SK-N-SH (cell line): Measurements from ENCODE around the gene WNT8B. TPM values are rescaled to one million over a fixed set of nuclear protein-coding genes. Genes with fewer than 3 reads are reported as not detected.

Source experiments
- CTCF ChIA-PET: fragments of 300-600, 350-600 bp; formaldehyde crosslinking; extraction: SDS; loops from one replicate; lab custom pipeline; 2021; lab: Yijun Ruan, JAX
- POLR2A ChIA-PET: fragments of 350-600 bp; sonication (Branson Sonifier 250); formaldehyde crosslinking; extraction: SDS; loops from one replicate; lab custom pipeline; 2020; ENCODE audit warnings: antibody characterized with exemption, inconsistent platforms; lab: Yijun Ruan, JAX
- DNase-seq: peaks from one replicate; pipeline ENCODE4 v3.0.0; 2012
- H2AFZ ChIP-seq: fragments of 200-600 bp; sonication (generic); 2 replicates; pipeline ENCODE4 v1.8.1; 2016; ENCODE audit warnings: antibody characterized with exemption, mild to moderate bottlenecking, low read depth
- H3F3A ChIP-seq: fragments of 200-600 bp; sonication (generic); replicated peaks from 2 replicates; pipeline ENCODE3; 2016; ENCODE audit warnings: antibody characterized with exemption, mild to moderate bottlenecking; ENCODE audit not compliant: insufficient read depth
- H3K27ac ChIP-seq, 2 experiments: fragments of 200-500 bp in 1 of 2; fragments of 200-600 bp in 1 of 2; sonication (Bioruptor generic) in 1 of 2; sonication (generic), shearing (Covaris generic) in 1 of 2; 2 replicates each; pipeline versions ENCODE4 v1.5.1 to v1.6.1; 2014 to 2016; ENCODE audit warnings: low read depth in 2 of 2, inconsistent platforms in 1 of 2, low read length in 1 of 2, mild to moderate bottlenecking in 1 of 2, mixed read lengths in 1 of 2
- H3K27me3 ChIP-seq: fragments of 200-600 bp; sonication (generic), shearing (Covaris generic); 2 replicates; pipeline ENCODE4 v1.6.1; 2016; ENCODE audit warnings: mixed run types; ENCODE audit not compliant: insufficient read depth
- H3K36me3 ChIP-seq, 2 experiments: fragments of 200-500 bp in 1 of 2; fragments of 200-600 bp in 1 of 2; sonication (Bioruptor generic) in 1 of 2; sonication (generic) in 1 of 2; replicated peaks in 1 of 2; 2 replicates each; pipeline versions ENCODE3 to v1.5.1; 2014 to 2016; ENCODE audit warnings: low read length in 1 of 2, mild to moderate bottlenecking in 1 of 2; ENCODE audit not compliant: insufficient read depth in 2 of 2, control insufficient read depth in 1 of 2
- H3K4me1 ChIP-seq, 2 experiments: fragments of 200-500 bp in 1 of 2; fragments of 200-600 bp in 1 of 2; sonication (Bioruptor generic) in 1 of 2; sonication (generic), shearing (Covaris generic) in 1 of 2; 2 replicates each; pipeline versions ENCODE4 v1.5.1 to v1.6.1; 2014 to 2016; ENCODE audit warnings: low read depth in 1 of 2, low read length in 1 of 2, mixed run types in 1 of 2; ENCODE audit not compliant: insufficient read depth in 2 of 2, control insufficient read depth in 1 of 2
- H3K4me2 ChIP-seq: fragments of 200-600 bp; sonication (generic), shearing (Covaris generic); 2 replicates; pipeline ENCODE4 v1.6.1; 2017; ENCODE audit warnings: mixed run types
- H3K4me3 ChIP-seq, 2 experiments: fragments of 200-500 bp in 1 of 2; fragments of 200-600 bp in 1 of 2; sonication (Bioruptor generic) in 1 of 2; sonication (generic), shearing (Covaris generic) in 1 of 2; 2 replicates each; pipeline versions ENCODE4 v1.5.1 to v1.8.1; 2014 to 2016; ENCODE audit warnings: low read depth in 2 of 2, inconsistent platforms in 1 of 2, low read length in 1 of 2, mild to moderate bottlenecking in 1 of 2, mixed read lengths in 1 of 2, moderate library complexity in 1 of 2
- H3K79me2 ChIP-seq: fragments of 200-600 bp; sonication (generic); 2 replicates; pipeline ENCODE4 v1.8.1; 2017; ENCODE audit warnings: mild to moderate bottlenecking; ENCODE audit not compliant: insufficient read depth
- H3K9ac ChIP-seq: fragments of 200-600 bp; sonication (generic); 2 replicates; pipeline ENCODE4 v1.6.1; 2017; ENCODE audit warnings: mixed run types
- H3K9me2 ChIP-seq: fragments of 200-600 bp; sonication (generic); 2 replicates; pipeline ENCODE4 v1.6.1; 2017; ENCODE audit warnings: mixed run types
- H3K9me3 ChIP-seq: fragments of 200-600 bp; sonication (generic); 2 replicates; pipeline ENCODE4 v1.6.1; 2017; ENCODE audit warnings: mixed run types, mild to moderate bottlenecking, moderate library complexity
- H4K20me1 ChIP-seq: fragments of 200-600 bp; sonication (generic); 2 replicates; pipeline ENCODE4 v1.6.1; 2017; ENCODE audit warnings: mild to moderate bottlenecking, mixed run types; ENCODE audit not compliant: insufficient read depth
- CHD2 ChIP-seq: fragments of 150-350 bp; IDR thresholded peaks from 2 replicates; pipeline ENCODE4 v1.6.1; 2018; ENCODE audit warnings: low read length; ENCODE audit not compliant: partially characterized antibody
- ELF1 ChIP-seq: IDR thresholded peaks from 2 replicates; pipeline ENCODE4 v1.4.0; 2012
- EZH2phosphoT487 ChIP-seq: fragments of 200-600 bp; sonication (generic); IDR thresholded peaks from 2 replicates; pipeline ENCODE4 v1.6.1; 2017; ENCODE audit warnings: low read depth, mixed run types, mild to moderate bottlenecking, antibody characterized with exemption, moderate library complexity, borderline replicate concordance
- FOSL2 ChIP-seq: IDR thresholded peaks from 2 replicates; pipeline ENCODE4 v1.4.0; 2012; ENCODE audit warnings: low read depth, mild to moderate bottlenecking, moderate library complexity, borderline replicate concordance
- IRF3 ChIP-seq: fragments of 150-350 bp; IDR thresholded peaks from 2 replicates; pipeline ENCODE4 v1.6.1; 2016; ENCODE audit warnings: mild to moderate bottlenecking, low read depth, low read length
- JUND ChIP-seq: IDR thresholded peaks from 2 replicates; pipeline ENCODE4 v1.4.0; 2012
- MXI1 ChIP-seq: IDR thresholded peaks from 2 replicates; pipeline ENCODE4 v1.6.1; 2012; ENCODE audit warnings: mild to moderate bottlenecking, low read depth, low read length, improper control_type of control experiment
- NRF1 ChIP-seq: IDR thresholded peaks from 2 replicates; pipeline ENCODE4 v1.6.1; 2012; ENCODE audit warnings: low read depth, mild to moderate bottlenecking, low read length
- RAD21 ChIP-seq: IDR thresholded peaks from 2 replicates; pipeline ENCODE4 v1.6.1; 2012; ENCODE audit warnings: mild to moderate bottlenecking, low read length
- REST ChIP-seq: IDR thresholded peaks from 2 replicates; pipeline ENCODE4 v1.6.1; 2012; ENCODE audit warnings: mild to moderate bottlenecking, low read depth, low read length, moderate library complexity
- SMC3 ChIP-seq: IDR thresholded peaks from 2 replicates; pipeline ENCODE4 v1.6.1; 2012; ENCODE audit warnings: low read depth, low read length, improper control_type of control experiment
- YY1 ChIP-seq: IDR thresholded peaks from 2 replicates; pipeline ENCODE4 v1.4.0; 2012; ENCODE audit warnings: low read depth, mild to moderate bottlenecking
- whole genome bisulfite sequencing: methylation state at CpG from one replicate; pipeline ENCODE4 v1.1.6; 2017; ENCODE audit warnings: low lambda C conversion rate; 5-methylcytosine and 5-hydroxymethylcytosine counted together
- polyA plus RNA-seq, 3 experiments: library from polyadenylated mRNA; depleted of rRNA; stranded (reverse); fragments of >200 nt; gene quantifications; 2 replicates each; pipeline ENCODE4 v1.2.3, GENCODE V29; 2012
- TF ChIP-seq, protein P1 (sequence below): fragments of 150-350 bp; IDR thresholded peaks from 2 replicates; pipeline ENCODE4 v1.6.1; 2017; ENCODE audit warnings: antibody characterized with exemption, low read length, low read depth, borderline replicate concordance

Gene WNT8B
- polyA plus RNA-seq, 1 of the 3 experiments (the other 2 are of a cell fraction): 0.18 TPM

DNA sequence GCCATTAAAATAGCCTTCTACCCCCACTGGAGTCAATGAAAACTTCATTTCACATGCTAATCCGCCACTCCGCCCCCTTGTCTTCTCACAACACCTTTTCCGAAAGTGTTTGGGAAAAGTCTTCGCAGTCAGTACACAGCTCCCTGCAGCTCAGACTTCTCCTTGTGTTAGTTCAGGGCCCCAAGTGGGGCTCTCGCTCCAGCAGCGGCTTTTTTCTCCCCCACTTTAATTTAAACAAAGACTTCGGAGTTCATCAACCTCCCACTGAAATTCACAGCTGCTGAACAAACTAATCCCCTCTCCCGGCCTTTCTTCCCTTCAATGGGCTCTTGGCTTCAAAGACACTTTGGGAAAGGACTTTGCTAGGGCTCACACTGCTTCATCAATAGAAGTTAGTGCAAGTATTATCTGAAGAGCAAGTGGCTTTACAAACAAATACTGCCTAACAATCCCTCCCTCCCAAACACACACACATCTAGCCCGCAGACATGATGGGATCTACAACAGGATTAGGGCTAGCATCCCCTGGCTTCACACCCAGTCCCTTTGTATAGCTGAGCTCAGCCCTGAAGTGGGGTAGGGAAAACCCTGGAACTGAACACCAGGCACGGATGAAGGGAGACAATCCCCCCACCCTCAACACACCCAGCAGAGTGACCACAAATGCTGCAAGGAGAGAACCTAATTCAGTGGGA, 23.1 kb downstream of the WNT8B start:
- Histone ChIP-seq H4K20me1 (no peaks in the 10 kb centered on the region), H3F3A (no peaks in the 10 kb centered on the region), H3K36me3 (peaks cover 0 to 6% of the 10 kb centered on the region in 2 experiments), H3K9ac (no peak overlapping the region), H3K4me1 (peaks cover 0 to 13% of the 10 kb centered on the region in 2 experiments; a peak in 1 of 4 replicates), H3K27ac (no peak overlapping the region), H3K9me3 (no peaks in the 10 kb centered on the region), H3K79me2 (no peaks in the 10 kb centered on the region), H3K4me3 (no peak overlapping the region), H3K27me3 (no peaks in the 10 kb centered on the region), H3K9me2 (no peaks in the 10 kb centered on the region), H3K4me2 (no peak overlapping the region), H2AFZ (no peak overlapping the region)
- DNase-seq: no peak
- TF ChIP-seq CHD2: no peak
- TF ChIP-seq NRF1: no peak
- TF ChIP-seq EZH2phosphoT487: no peak
- no peak for TF ChIP-seq YY1
- no peak for TF ChIP-seq IRF3
- no peak for TF ChIP-seq RAD21
- no peak for TF ChIP-seq SMC3
- no peak for TF ChIP-seq MXI1
- no peak for TF ChIP-seq JUND
- TF ChIP-seq REST: no peak
- no peak for TF ChIP-seq ELF1
- TF ChIP-seq, protein P1, sequence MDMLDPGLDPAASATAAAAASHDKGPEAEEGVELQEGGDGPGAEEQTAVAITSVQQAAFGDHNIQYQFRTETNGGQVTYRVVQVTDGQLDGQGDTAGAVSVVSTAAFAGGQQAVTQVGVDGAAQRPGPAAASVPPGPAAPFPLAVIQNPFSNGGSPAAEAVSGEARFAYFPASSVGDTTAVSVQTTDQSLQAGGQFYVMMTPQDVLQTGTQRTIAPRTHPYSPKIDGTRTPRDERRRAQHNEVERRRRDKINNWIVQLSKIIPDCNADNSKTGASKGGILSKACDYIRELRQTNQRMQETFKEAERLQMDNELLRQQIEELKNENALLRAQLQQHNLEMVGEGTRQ: no peak
- TF ChIP-seq FOSL2: no peak
- 85% methylated on average over 10 of the region's 10 CpGs for WGBS
- CTCF ChIA-PET: interaction anchor here (0.8 to 10.3 kb wide), 6 partner anchors 24 to 147 kb away, joined by 3 to 150 read pairs (median 24); no protein-coding TSS in a partner anchor
- POLR2A ChIA-PET: no interaction called here
